H1 (cell line): Measurements from ENCODE around the gene ANKRD6. TPM values are rescaled to one million over a fixed set of nuclear protein-coding genes. Genes with fewer than 3 reads are reported as not detected.

Experiments
- CEBPB ChIP-seq: IDR thresholded peaks from 2 replicates; pipeline ENCODE4 v1.6.1; 2012; ENCODE audit warnings: low read depth, low read length
- FOSL1 ChIP-seq: IDR thresholded peaks from 2 replicates; pipeline ENCODE4 v1.6.1; 2011; ENCODE audit warnings: mild to moderate bottlenecking, low read depth, low read length, moderate library complexity; ENCODE audit not compliant: insufficient read depth
- JUN ChIP-seq: IDR thresholded peaks from 2 replicates; pipeline ENCODE4 v1.6.1; 2011; ENCODE audit warnings: low read depth, mild to moderate bottlenecking, improper control_type of control experiment, low read length
- RBBP5 ChIP-seq: IDR thresholded peaks from 2 replicates; pipeline ENCODE4 v1.7.1; 2012; ENCODE audit warnings: low read depth, mild to moderate bottlenecking, inconsistent platforms, low read length, moderate library complexity, borderline replicate concordance
- SP2 ChIP-seq: IDR thresholded peaks from 2 replicates; pipeline ENCODE4 v1.6.1; 2012; ENCODE audit warnings: mild to moderate bottlenecking, low read length, inconsistent platforms
- polyA plus RNA-seq, 7 experiments: library from polyadenylated mRNA; depleted of rRNA in 3 of 7; stranded (reverse) in 5 of 7; unstranded in 2 of 7; fragments of >200 nt in 5 of 7; fragments of 200-250 nt in 2 of 7; gene quantifications; 1 replicate in 5 of 7; 2 replicates in 1 of 7; 4 replicates in 1 of 7; pipeline versions ENCODE4 v1.2.1 to v1.2.3, GENCODE V29; 2011 to 2013; ENCODE audit warnings: missing spikeins in 2 of 7, mixed read lengths in 2 of 7
- total RNA-seq: library from RNA; stranded (reverse); fragmentation: NEBNext Ultra II Directional; extraction: Animal tissue kit (Norgen Biotek cat#: 25700); gene quantifications from 2 replicates; pipeline ENCODE4 v1.2.1, GENCODE V29; 2021
- TF ChIP-seq, protein P1 (sequence below): IDR thresholded peaks from 2 replicates; pipeline ENCODE4 v1.6.1; 2012; ENCODE audit warnings: inconsistent platforms

The ANKRD6 gene
- total and polyA plus RNA-seq, 2 of the 8 experiments (the other 6 are each of a cell fraction or from before 2014, with no cell fraction given) = 5.9 to 12.8 TPM

DNA sequence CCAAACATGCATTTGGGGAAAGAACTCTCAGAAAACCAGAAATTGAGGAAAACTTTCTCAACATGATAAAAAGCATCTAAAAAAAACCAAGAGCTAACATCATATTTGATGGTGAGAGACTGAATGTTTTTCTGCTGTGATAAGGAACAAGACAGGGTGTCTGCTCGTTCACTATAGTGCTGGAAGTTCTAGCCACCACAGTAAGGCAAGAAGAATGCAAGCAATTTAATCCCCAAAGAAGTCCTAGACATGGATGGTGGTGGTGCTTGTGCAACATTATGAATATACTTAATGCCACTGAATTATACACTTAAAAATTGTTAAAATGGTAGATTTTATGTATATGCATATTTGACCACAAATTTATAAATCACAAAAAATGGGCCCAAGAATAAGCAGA is 152.2 kb downstream of the ANKRD6 start (continued):
- no peak for TF ChIP-seq CEBPB
- no peak for TF ChIP-seq JUN
- TF ChIP-seq SP2 = no peak
- no peak for TF ChIP-seq RBBP5
- TF ChIP-seq, protein P1, sequence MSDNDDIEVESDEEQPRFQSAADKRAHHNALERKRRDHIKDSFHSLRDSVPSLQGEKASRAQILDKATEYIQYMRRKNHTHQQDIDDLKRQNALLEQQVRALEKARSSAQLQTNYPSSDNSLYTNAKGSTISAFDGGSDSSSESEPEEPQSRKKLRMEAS = no peak
- TF ChIP-seq FOSL1 = no peak
